Prostate gland (tissue), 2 donors: ENCODE results near the gene RHBDL2.
"Not testable (repeated sequence)": the region's sequence is repeated elsewhere in the genome, so short reads cannot be mapped to it uniquely, and the experiment has no call there.

ENCODE experiments used
- POLR2A ChIP-seq: fragments of 450-650 bp; IDR thresholded peaks from one replicate; pipeline ENCODE4 v1.6.1; 2016; ENCODE audit warnings: antibody characterized with exemption, mild to moderate bottlenecking
- TF ChIP-seq, protein P1 (sequence below), 4 experiments: fragments of 200-600 bp in 2 of 4; fragments of 450-650 bp in 2 of 4; sonication (generic) in 2 of 4; IDR thresholded peaks; 1 replicate in 3 of 4; 2 replicates in 1 of 4; pipeline ENCODE4 v1.5.1; 2016 to 2019; ENCODE audit warnings: antibody characterized with exemption in 4 of 4, mild to moderate bottlenecking in 2 of 4, moderate library complexity in 2 of 4

DNA sequence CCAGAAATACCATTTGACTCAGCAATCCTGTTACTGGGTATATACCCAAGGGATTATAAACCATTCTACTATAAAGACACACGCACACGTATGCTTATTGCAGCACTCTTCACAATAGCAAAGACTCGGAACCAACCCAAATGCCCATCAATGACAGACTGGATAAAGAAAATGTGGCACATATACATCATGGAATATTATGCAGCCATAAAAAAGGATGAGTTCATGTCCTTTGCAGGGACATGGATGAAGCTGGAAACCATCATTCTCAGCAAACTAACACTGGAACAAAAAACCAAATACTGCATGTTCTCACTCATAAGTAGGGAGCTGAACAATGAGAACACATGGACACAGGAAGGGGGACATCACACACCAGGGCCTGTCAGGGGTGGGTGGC is 96.5 kb downstream of the RHBDL2 start:
- TF ChIP-seq, protein P1, sequence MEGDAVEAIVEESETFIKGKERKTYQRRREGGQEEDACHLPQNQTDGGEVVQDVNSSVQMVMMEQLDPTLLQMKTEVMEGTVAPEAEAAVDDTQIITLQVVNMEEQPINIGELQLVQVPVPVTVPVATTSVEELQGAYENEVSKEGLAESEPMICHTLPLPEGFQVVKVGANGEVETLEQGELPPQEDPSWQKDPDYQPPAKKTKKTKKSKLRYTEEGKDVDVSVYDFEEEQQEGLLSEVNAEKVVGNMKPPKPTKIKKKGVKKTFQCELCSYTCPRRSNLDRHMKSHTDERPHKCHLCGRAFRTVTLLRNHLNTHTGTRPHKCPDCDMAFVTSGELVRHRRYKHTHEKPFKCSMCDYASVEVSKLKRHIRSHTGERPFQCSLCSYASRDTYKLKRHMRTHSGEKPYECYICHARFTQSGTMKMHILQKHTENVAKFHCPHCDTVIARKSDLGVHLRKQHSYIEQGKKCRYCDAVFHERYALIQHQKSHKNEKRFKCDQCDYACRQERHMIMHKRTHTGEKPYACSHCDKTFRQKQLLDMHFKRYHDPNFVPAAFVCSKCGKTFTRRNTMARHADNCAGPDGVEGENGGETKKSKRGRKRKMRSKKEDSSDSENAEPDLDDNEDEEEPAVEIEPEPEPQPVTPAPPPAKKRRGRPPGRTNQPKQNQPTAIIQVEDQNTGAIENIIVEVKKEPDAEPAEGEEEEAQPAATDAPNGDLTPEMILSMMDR (IDR thresholded peaks at IDR 0.05) = not testable (repeated sequence)
- not testable (repeated sequence) for TF ChIP-seq POLR2A
